Measurements from ENCODE around the gene GFRA1. TPM values are rescaled to one million over a fixed set of nuclear protein-coding genes. Genes with fewer than 3 reads are reported as not detected.

GFRA1 gene
- polyA plus RNA-seq, 1 donor (not counting 4 experiments of a cell fraction or from before 2014, with no cell fraction given) = not detected

DNA sequence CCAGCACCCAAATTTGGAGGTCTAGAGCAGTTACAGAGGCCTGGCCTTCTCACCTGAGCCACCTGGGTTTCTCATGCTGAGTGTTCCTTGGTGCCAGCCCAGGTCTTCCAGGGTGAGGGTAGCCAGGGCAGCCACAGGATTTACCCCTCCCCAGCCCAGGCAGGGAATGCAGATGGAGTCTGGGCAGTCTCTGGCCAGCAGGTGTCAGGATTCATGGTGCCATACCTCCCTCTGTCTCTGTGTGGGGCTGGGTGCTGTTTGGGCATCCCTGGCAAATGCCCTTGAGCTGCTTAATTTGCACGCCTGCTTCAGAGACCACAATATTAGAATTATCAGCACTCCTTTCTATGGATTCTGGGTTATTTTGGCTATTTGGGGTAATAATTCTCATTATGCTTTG, 246.7 kb downstream of the GFRA1 start:
- TF ChIP-seq, protein P1, sequence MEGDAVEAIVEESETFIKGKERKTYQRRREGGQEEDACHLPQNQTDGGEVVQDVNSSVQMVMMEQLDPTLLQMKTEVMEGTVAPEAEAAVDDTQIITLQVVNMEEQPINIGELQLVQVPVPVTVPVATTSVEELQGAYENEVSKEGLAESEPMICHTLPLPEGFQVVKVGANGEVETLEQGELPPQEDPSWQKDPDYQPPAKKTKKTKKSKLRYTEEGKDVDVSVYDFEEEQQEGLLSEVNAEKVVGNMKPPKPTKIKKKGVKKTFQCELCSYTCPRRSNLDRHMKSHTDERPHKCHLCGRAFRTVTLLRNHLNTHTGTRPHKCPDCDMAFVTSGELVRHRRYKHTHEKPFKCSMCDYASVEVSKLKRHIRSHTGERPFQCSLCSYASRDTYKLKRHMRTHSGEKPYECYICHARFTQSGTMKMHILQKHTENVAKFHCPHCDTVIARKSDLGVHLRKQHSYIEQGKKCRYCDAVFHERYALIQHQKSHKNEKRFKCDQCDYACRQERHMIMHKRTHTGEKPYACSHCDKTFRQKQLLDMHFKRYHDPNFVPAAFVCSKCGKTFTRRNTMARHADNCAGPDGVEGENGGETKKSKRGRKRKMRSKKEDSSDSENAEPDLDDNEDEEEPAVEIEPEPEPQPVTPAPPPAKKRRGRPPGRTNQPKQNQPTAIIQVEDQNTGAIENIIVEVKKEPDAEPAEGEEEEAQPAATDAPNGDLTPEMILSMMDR (optimal IDR thresholded peaks at IDR 0.05 in 1 of 3, IDR thresholded peaks at IDR 0.05 in 1 of 3, conservative IDR thresholded peaks at IDR 0.05 in 1 of 3; ENCODE audit: extremely low read depth in 1 of 3, insufficient read depth in 2 of 3, low read length in 3 of 3) = peak in 2 of 3 experiments; percentile 51 to 53
- TF ChIP-seq EZH2 (IDR thresholded peaks at IDR 0.05; ENCODE audit: low read length) = no peak
- no peak for FAIRE-seq
- H3K4me2 ChIP-seq (ENCODE audit: control insufficient read depth, extremely low read depth, insufficient read depth, low read depth, low read length) = no peak overlapping the region
- no peak overlapping the region for H3K27ac ChIP-seq (ENCODE audit: control insufficient read depth, insufficient read depth, low read length)
- no peak overlapping the region for H3K4me3 ChIP-seq (ENCODE audit: control insufficient read depth in 2 of 3, extremely low read depth in 1 of 3, insufficient read depth in 2 of 3, low read depth in 1 of 3, low read length in 3 of 3)
- no peak overlapping the region for H2AFZ ChIP-seq (ENCODE audit: control insufficient read depth, low read length)
- no peaks in the 10 kb centered on the region for H3K27me3 ChIP-seq (ENCODE audit: control insufficient read depth, extremely low read depth, insufficient read depth, low read length)
- no peaks in the 10 kb centered on the region for H3K4me1 ChIP-seq (ENCODE audit: control insufficient read depth, extremely low read depth, insufficient read depth, low read length)
- no peaks in the 10 kb centered on the region for H3K36me3 ChIP-seq (ENCODE audit: control insufficient read depth in 2 of 2, extremely low read depth in 1 of 2, insufficient read depth in 2 of 2, low read length in 2 of 2)
- no peak for DNase-seq (ENCODE audit: low read depth, low spot score)
- H3K9me3 ChIP-seq (ENCODE audit: control insufficient read depth, low read depth, low read length) = no peaks in the 10 kb centered on the region
- H3K79me2 ChIP-seq (ENCODE audit: control insufficient read depth, insufficient read depth, low read length) = no peaks in the 10 kb centered on the region
- H3K9ac ChIP-seq (ENCODE audit: control insufficient read depth, extremely low read depth, insufficient read depth, low read length) = no peak overlapping the region
- H3K9me1 ChIP-seq (ENCODE audit: control insufficient read depth, extremely low read depth, insufficient read depth, low read length) = no peaks in the 10 kb centered on the region
- dilution Hi-C loops (cut with MboI; ENCODE audit: extremely low pct_ligation_motif_present, low sequenced_read_pairs) = no loop called here
- no peaks in the 10 kb centered on the region for H4K20me1 ChIP-seq (ENCODE audit: control insufficient read depth, extremely low read depth, insufficient read depth, low read length)

- no peak for FAIRE-seq
- H3K27me3 ChIP-seq (ENCODE audit: control insufficient read depth, extremely low read depth, insufficient read depth, low read length) = no peaks in the 10 kb centered on the region
- no peaks in the 10 kb centered on the region for H3K9me3 ChIP-seq (ENCODE audit: control insufficient read depth, low read depth, low read length)
- H3K9ac ChIP-seq (ENCODE audit: control insufficient read depth, extremely low read depth, insufficient read depth, low read length) = no peak overlapping the region
- no peak for DNase-seq (ENCODE audit: low read depth, low spot score)
- TF ChIP-seq, protein P1 (optimal IDR thresholded peaks at IDR 0.05 in 1 of 3, IDR thresholded peaks at IDR 0.05 in 1 of 3, conservative IDR thresholded peaks at IDR 0.05 in 1 of 3; ENCODE audit: extremely low read depth in 1 of 3, insufficient read depth in 2 of 3, low read length in 3 of 3) = no peak
- no peak for TF ChIP-seq EZH2 (IDR thresholded peaks at IDR 0.05; ENCODE audit: low read length)
- no peak overlapping the region for H3K27ac ChIP-seq (ENCODE audit: control insufficient read depth, insufficient read depth, low read length)
- H3K9me1 ChIP-seq (ENCODE audit: control insufficient read depth, extremely low read depth, insufficient read depth, low read length) = no peaks in the 10 kb centered on the region
- H4K20me1 ChIP-seq (ENCODE audit: control insufficient read depth, extremely low read depth, insufficient read depth, low read length) = no peaks in the 10 kb centered on the region
- no peaks in the 10 kb centered on the region for H3K79me2 ChIP-seq (ENCODE audit: control insufficient read depth, insufficient read depth, low read length)
- H2AFZ ChIP-seq (ENCODE audit: control insufficient read depth, low read length) = no peak overlapping the region
- H3K4me3 ChIP-seq (ENCODE audit: control insufficient read depth in 2 of 3, extremely low read depth in 1 of 3, insufficient read depth in 2 of 3, low read depth in 1 of 3, low read length in 3 of 3) = no peak overlapping the region
- dilution Hi-C loops (cut with MboI; ENCODE audit: extremely low pct_ligation_motif_present, low sequenced_read_pairs) = no loop called here
- no peaks in the 10 kb centered on the region for H3K36me3 ChIP-seq (ENCODE audit: control insufficient read depth in 2 of 2, extremely low read depth in 1 of 2, insufficient read depth in 2 of 2, low read length in 2 of 2)
- no peaks in the 10 kb centered on the region for H3K4me1 ChIP-seq (ENCODE audit: control insufficient read depth, extremely low read depth, insufficient read depth, low read length)
- H3K4me2 ChIP-seq (ENCODE audit: control insufficient read depth, extremely low read depth, insufficient read depth, low read depth, low read length) = no peak overlapping the region
Measured at GRCh38 chr10:116024271-116024878, 248.6 kb downstream of the GFRA1 start.
